ENCODE data around the gene BCL11A.

- no peak for TF ChIP-seq CTCF (IDR thresholded peaks at IDR 0.05)
- no peak for TF ChIP-seq POLR2A (IDR thresholded peaks at IDR 0.05)
These were observed 106.8 kb downstream of the BCL11A start for GRCh38 chr2:60446413-60447267.

Data from esophagus squamous epithelium (tissue), 4 donors.